NCI-H345 (cell line): ENCODE measurements around the gene SEC11A.
"Not testable (repeated sequence)": the region's sequence is repeated elsewhere in the genome, so short reads cannot be mapped to it uniquely, and the experiment has no call there.

Source experiments
- DNase-seq: peaks from one replicate; lab custom pipeline; 2025; lab: John Stamatoyannopoulos, UW

The SEC11A gene

GRCh38 chr15:84641871-84642270 lies 74.1 kb downstream of the SEC11A start:
- DNase-seq, result not testable (repeated sequence)

DNA sequence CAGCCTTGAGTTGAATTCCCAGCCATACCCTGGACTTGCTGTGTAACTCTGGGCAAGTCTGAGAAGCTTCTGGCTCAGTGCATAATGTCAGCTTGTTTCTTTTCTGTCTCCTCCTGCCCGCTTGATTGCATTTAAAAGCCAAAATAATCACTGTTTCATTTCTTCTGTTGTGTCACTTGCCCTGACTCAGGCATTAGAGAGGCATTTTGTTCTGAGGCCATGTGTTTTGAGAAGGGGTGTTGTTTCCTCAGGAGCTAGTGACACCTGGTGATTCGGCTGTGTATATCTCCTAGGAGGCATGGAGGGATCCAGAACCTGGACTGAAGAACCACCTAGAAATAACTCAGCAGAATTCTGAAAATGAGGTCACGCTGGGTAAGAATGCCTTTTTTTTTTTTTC lies 77.8 kb downstream of the SEC11A start:
- DNase-seq, result no peak

DNA sequence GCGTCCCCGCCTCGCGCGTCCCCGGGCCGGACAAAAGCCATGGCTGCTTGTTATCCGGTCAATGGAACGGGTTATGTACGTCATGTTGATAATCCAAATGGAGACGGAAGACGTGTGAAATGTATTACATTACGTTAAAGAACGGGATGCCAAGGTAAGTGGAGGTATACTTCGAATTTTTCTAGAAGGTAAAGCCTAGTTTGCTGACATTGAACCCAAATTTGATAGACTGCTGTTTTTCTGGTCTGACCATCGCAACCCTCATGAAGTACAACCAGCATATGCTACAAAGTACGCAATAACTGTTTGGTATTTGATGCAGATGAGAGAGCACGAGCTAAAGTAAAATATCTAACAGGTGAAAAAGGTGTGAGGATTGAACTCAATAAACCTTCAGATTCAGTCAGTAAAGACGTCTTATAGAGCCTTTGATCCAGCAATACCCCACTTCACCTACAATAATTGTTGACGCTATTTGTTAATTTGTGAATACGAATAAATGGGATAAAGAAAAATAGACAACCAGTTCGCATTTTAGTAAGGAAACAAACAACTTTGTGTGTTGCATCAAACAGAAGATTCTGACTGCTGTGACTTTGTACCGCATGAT lies 81.6 kb downstream of the SEC11A start:
- no peak for DNase-seq

DNA sequence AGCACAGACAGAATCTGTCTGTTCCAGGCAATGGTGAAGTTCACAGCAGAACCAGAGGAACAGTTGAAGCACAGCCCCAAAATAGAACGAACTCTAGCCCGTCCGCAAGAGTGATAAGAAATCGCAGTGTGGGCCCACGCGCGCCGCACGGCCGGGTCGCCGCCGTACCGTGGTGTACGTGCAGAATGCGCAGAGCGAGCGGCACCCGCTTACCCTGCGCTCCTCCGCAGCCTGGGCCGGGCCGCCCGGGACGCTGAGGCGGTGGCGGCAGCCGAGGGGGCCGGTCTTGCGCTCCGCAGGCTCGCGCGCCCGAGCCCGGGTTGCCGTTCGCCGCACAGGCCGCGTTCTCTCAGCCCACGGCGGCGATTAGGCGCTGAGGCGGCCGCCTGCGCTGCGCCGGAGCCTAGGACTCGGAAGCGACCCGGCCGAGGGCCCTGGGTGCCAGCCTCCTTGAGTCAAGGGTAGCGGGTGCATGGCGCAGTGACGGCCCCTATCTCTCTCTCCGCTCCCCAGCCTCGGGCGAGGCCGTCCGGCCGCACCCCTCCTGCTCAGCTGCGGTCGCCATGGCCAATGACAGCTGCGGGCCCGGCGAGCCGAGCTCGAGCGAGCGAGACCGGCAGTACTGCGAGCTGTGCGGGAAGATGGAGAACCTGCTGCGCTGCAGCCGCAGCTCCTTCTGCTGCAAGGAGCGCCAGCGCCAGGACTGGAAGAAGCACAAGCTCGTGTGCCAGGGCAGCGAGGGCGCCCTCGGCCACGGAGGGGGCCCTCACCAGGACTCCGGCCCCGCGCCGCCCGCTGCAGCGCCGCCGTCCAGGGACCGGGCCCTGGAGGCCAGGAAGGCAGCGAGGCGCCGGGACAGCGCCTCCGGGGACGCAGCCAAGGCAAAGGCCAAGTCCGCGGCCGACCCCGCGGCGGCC lies 82.4 kb downstream of the SEC11A start:
- DNase-seq, result no peak

- no peak for DNase-seq
Observed at GRCh38 chr15:84631706-84632272, 84.2 kb downstream of the SEC11A start.

DNA sequence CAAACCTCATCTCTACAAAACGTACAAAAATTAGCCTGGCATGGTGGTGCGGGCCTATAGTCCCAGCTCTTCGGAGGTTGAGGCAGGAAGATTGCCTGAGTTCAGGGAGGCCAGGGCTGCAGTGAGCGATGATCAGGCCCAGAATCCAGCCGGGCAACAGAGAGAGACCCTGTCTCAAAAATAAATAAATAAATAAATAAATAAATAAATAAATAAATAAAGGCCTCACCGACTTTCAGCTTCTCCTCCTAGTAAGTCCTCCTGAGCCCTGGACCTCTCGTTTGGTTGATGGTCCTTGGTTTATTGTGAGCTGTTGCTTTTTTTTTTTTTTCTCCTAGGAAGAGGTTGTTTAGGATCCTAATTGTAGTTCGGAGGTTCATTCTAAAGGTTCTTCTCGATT lies 86.9 kb downstream of the SEC11A start:
- DNase-seq, result no peak

DNA sequence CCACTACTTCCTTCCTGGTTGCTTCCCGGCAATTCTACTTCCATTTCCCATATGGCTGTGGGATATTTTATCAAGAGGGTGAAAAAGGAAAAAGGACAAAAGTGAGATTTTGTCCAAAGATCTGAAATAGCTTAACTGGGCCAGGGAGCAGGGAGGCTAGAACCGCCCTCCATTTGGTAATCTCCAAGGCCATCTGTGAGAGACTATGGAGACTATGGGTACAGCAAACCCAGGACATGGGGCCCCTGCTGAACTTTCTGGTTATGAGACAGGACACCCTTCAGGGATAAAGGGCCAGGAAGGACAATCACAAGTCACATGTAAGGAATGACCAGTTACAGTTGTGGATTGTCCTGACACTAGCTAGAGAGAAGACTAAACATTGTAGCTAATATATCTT lies 90.8 kb downstream of the SEC11A start:
- DNase-seq, result no peak

- no peak for DNase-seq
Observed at GRCh38 chr15:84624359-84624758, 91.6 kb downstream of the SEC11A start.

DNA sequence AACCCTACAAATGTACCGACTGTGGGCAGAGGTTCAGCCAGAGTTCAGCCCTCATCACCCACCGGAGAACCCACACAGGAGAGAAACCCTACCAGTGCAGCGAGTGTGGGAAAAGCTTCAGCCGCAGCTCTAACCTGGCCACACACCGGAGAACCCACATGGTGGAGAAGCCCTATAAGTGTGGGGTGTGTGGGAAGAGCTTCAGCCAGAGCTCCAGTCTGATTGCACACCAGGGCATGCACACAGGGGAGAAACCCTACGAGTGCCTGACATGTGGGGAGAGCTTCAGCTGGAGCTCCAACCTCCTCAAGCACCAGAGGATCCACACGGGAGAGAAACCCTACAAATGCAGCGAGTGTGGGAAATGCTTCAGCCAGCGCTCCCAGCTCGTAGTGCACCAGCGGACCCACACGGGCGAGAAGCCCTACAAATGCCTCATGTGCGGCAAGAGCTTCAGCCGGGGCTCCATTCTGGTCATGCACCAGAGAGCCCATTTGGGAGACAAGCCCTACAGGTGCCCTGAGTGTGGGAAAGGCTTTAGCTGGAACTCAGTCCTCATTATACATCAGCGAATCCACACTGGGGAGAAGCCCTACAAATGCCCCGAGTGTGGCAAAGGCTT lies 94.5 kb downstream of the SEC11A start:
- no peak for DNase-seq

DNA sequence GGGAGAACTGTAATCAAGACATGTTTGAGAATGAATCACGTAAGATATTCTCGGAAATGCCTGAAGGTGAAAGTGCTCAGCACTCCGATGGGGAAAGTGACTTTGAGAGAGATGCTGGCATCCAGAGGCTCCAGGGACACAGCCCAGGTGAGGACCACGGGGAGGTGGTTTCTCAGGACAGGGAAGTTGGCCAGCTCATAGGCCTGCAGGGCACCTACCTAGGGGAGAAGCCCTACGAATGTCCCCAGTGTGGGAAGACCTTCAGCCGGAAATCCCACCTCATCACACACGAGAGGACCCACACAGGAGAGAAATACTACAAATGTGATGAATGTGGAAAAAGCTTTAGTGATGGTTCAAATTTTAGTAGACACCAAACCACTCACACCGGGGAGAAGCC lies 95.3 kb downstream of the SEC11A start:
- no peak for DNase-seq
